Activated naive CD4-positive, alpha-beta T cell (primary cell): ENCODE data around the gene UBE3C.
A peak's percentile ranks its signal among the peaks of the same experiment; 100 is the strongest.
"Not testable (repeated sequence)": the region's sequence is repeated elsewhere in the genome, so short reads cannot be mapped to it uniquely, and the experiment has no call there.

ENCODE experiments used
- DNase-seq, 4 experiments: peaks; one replicate each; lab custom pipeline; 2025; lab: John Stamatoyannopoulos, UW

The UBE3C gene

DNA sequence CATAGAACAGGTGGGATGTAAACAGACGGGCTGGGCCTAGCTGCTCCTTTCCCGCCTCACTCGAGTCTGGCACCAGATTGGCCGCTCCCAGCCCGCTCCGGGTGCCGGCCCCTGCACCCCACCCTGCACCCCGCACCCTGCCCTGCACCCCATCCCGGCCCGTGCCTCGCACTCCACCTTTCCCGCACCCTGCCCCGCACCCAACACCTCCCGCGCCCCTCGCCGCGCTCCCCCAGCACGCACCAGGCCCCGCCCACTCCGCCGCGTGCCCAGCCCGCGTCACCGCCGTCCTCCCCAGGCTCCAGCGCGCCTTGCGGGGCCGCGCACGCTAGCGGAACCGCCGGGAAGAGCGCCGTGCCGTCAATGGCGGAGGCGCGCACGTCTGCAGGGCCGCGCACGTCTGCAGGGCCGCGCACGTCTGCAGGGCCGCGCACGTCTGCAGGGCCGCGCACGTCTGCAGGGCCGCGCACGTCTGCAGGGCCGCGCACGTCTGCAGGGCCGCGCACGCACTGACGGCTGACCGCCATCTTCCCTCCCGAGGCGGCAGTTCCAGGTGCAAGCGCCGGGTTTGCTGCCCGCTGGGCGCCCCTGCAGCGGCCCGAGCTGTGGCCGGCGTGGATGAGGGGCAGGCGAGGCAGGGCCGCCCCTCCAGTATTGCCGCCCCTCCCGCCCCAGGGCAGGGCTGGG is at the start of gene UBE3C:
Gene UBE3C (plus strand): TSS at position 503 of the 687 bp plus-strand sequence. CDS start 347 bp downstream, outside the sequence.
- peak; percentile 76 to 88 (median 78) for DNase-seq

DNA sequence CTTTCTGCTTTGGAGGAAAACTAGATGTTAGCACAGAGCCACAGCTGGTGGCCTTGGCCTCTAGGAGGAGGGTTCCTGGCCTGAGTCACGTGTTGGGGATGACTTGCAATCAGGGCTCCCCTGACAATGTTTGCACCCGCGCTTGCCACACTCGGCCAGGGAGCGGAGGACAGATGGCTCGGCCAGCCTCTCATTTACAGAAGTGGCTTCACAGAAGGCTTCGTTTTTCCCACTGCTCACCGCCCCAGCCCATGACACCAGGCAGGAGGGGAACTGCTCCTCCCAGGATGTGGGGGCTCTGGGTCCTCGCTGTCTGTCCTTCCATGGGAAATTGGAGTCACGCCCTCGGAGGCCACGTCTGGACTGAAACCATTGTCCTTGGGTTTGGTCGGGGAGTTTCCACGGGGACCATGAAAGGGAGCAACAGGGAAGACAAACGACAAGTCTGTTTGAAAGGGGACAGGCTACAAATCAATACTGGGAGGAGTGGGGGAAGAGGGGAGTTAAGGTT is 49.6 kb upstream of the UBE3C start:
- DNase-seq, result no peak

GRCh38 chr7:157090485-157091165 is 48.1 kb upstream of the UBE3C start:
- no peak for DNase-seq

DNA sequence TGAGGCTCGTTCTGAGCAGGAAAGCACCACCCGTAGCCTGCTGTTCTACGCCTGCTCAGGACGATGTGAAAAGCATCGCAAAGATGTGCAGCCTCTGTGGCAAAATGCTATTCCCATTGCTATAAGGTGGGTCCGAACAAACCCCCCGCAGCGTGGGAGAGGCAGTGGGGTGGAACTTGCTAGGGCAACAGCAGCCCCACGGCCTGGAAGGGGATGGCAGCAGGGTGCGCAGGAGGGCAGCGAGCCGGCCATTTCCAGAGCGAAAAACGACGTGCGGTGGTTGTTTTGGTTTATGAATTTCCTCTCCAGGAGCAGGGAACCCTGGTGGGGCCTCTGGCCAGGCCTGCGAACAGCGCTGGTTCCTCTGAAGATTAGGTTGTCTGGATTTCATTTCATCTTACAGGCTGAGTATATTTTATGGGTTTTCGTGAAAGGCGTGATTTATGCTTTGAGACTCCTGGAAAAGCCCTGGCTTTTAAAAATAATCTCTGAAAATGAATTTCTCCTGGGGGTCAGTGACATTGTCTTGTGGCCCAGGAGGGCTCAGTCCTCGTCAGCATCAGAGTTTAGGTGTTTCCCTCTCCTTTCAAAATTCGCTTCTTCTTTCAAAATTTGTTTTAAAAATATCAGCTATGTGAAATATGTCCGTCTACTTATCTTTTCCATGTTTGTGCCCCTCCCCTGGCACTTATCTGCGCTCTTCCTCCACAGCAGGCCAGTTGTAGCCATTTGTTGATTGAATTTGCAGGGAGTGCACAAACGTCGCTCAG is 42.3 kb upstream of the UBE3C start:
- no peak for DNase-seq

GRCh38 chr7:157097056-157097329 is 41.7 kb upstream of the UBE3C start:
- no peak for DNase-seq

DNA sequence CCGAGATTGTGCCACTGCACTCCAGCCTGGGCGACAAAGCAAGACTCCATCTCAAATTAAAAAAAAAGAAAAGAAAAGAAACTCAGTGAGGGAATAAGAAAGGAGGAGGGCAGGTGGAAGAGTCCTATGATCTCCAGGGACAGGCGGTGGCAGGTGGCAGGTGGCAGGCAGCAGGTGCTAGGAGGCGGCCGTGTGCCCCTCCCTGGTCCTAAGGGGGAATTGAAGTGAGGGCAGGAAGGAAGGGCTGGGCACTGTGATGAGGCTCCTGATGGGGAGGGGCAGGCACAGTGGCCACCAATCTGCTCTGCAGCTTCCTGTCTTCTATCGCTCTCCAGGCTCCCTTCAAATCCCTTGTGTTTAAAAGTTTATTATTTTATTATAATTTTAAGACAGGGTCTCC is 41.2 kb upstream of the UBE3C start:
- no peak for DNase-seq

GRCh38 chr7:157100005-157100404 is 38.7 kb upstream of the UBE3C start:
- DNase-seq, result not testable (repeated sequence)

- not testable (repeated sequence) for DNase-seq
Observed at GRCh38 chr7:157103641-157104040, 35.1 kb upstream of the UBE3C start.

GRCh38 chr7:157111311-157111710 is 27.4 kb upstream of the UBE3C start:
- no peak for DNase-seq

- no peak for DNase-seq
Observed at GRCh38 chr7:157112706-157113105, 26.0 kb upstream of the UBE3C start.

DNA sequence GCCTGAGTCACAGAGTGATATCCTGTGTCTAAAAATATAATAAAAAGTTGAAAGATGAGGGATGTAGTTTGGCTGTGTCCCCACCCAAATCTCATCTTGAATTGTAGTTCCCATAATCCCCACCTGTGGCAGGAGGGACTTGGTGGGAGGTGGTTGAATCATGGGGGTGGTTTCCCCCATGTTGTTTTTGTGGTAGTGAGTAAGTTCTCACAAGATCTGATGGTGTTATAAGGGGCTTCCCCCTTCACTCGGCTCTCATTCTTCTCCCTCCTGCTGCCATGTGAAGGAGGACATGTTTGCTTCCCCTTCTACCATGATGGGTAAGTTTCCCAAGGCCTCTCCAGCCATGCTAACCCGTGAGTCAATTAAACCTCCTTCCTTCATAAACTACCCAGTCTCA is 25.1 kb upstream of the UBE3C start:
- DNase-seq, result no peak

- DNase-seq, result no peak
Observed at GRCh38 chr7:157116762-157117161, 22.0 kb upstream of the UBE3C start.

GRCh38 chr7:157117796-157118195 is 20.9 kb upstream of the UBE3C start:
- no peak for DNase-seq

DNA sequence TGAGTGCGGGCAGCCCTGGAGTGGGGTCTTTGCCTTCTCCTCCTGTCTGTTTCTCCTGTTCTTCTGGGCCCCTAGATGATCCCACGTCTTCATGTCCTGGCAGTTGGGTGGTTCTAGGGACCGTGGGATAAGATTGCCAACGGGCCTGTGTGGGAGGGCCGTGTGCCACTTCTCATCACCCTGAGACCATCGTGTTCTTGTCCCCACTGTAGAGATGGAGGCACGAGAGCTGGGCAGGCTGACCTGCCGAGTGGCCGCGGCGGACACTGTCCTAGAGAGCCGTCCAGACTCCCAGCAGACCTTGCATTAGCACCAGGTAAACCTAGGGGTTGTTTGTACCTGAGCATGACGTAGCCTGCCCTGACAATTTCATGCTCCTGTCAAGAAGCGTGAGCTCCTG is 18.5 kb upstream of the UBE3C start:
- DNase-seq, result no peak

- no peak for DNase-seq
Observed at GRCh38 chr7:157121184-157121715, 17.5 kb upstream of the UBE3C start.

GRCh38 chr7:157122800-157123495 is 15.8 kb upstream of the UBE3C start:
- DNase-seq, result no peak

- DNase-seq, result no peak
Observed at GRCh38 chr7:157124690-157125089, 14.0 kb upstream of the UBE3C start.

- no peak for DNase-seq
Observed at GRCh38 chr7:157125376-157126223, 13.1 kb upstream of the UBE3C start.

DNA sequence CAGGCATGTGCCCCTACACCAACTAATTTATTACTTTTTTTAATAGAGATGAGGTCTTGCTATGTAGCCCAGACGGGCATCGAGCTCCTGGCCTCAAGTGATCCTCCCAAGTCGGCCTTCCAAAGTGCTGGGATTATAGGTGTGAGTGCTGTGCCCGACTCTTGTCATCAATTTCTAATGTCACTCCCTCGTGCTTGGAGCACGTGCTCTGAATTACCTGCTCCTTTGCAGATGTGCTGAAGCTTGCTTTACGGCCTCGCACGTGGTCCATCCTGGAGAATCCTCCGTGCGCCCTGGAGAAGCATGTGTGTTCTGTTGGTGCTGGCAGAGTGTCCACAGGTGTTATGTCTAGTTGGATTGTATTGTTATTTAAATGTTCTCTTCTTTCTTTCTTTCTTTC is 11.8 kb upstream of the UBE3C start:
- no peak for DNase-seq

GRCh38 chr7:157129200-157129599 is 9.5 kb upstream of the UBE3C start:
- DNase-seq, result no peak

GRCh38 chr7:157129907-157130460 is 8.7 kb upstream of the UBE3C start:
- no peak for DNase-seq
